C4-2B (cell line): ENCODE measurements around the gene ELOVL2.

Experiments
- CTCF ChIP-seq: fragments of 450-650 bp; conservative IDR thresholded peaks from 2 replicates; pipeline ENCODE4 v1.5.1; 2017; ENCODE audit warnings: mild to moderate bottlenecking
- ZFX ChIP-seq: fragments of 450-650 bp; IDR thresholded peaks from 2 replicates; pipeline ENCODE4 v1.6.1; 2017

- TF ChIP-seq CTCF (no peak), ZFX (no peak)
Observed at GRCh38 chr6:11069760-11070159, 25.7 kb upstream of the ELOVL2 start.
